ENCODE measurements around the gene PAMR1. TPM values are rescaled to one million over a fixed set of nuclear protein-coding genes. Genes with fewer than 3 reads are reported as not detected.

PAMR1 gene
- total and polyA plus RNA-seq, 2 of the 8 experiments (the other 6 are each of a cell fraction or from before 2014, with no cell fraction given) = 3.0 to 6.9 TPM

- H3K27ac ChIP-seq (ENCODE audit: low read depth, low read length) = no peak overlapping the region
- TF ChIP-seq EP300 (IDR thresholded peaks at IDR 0.05; ENCODE audit: borderline replicate concordance in 1 of 2, low read depth in 2 of 2, low read length in 2 of 2) (no peak), RBBP5 (IDR thresholded peaks at IDR 0.05; ENCODE audit: borderline replicate concordance, low read depth, low read length) (no peak), ATF3 (IDR thresholded peaks at IDR 0.05; ENCODE audit: insufficient read depth, low read depth, low read length) (no peak), EGR1 (IDR thresholded peaks at IDR 0.05; ENCODE audit: borderline replicate concordance, low read depth, low read length) (no peak), SUZ12 (IDR thresholded peaks at IDR 0.05; ENCODE audit: low read length) (no peak), SRF (IDR thresholded peaks at IDR 0.05; ENCODE audit: low read depth, low read length) (no peak), TAF7 (optimal IDR thresholded peaks at IDR 0.05; ENCODE audit: borderline replicate concordance, low read depth, low read length) (no peak), TCF12 (IDR thresholded peaks at IDR 0.05; ENCODE audit: low read depth, low read length) (no peak)
- FAIRE-seq (no peak), DNase-seq (ENCODE audit: low read depth in 1 of 2, low spot score in 2 of 2) (no peak)
- no peak overlapping the region for H3K18ac ChIP-seq (ENCODE audit: extremely low read depth, low read length)
- no peak overlapping the region for H3K23ac ChIP-seq (ENCODE audit: insufficient read length)
- ChIA-PET POLR2A (ENCODE audit: partially characterized antibody) (no interaction called here), CTCF (ENCODE audit: partially characterized antibody) (interaction anchor here (0.6 to 1.8 kb wide), 3 partner anchors 20 to 1072 kb away, joined by 3 to 7 read pairs (median 3); no protein-coding TSS in a partner anchor)
- no peak overlapping the region for H3K56ac ChIP-seq (replicated peaks; ENCODE audit: insufficient read length, low read depth, low read length)
- H3K4me3 ChIP-seq (ENCODE audit: extremely low read depth in 1 of 4, insufficient read depth in 2 of 4, low read depth in 3 of 4, low read length in 4 of 4) = no peak overlapping the region
- WGBS, 2 experiments (ENCODE audit: extremely low coverage in 1 of 2, insufficient coverage in 1 of 2, insufficient read length in 1 of 2, insufficient replicate concordance in 2 of 2, low coverage in 1 of 2, low lambda C conversion rate in 2 of 2, missing lambda C conversion rate in 1 of 2) = 94% methylated on average over 14 of the region's 14 CpGs; no CpG with 5 or more reads in 1 of the 2 experiments
- H3K14ac ChIP-seq (ENCODE audit: insufficient read length) = no peak overlapping the region
- H3K23me2 ChIP-seq (ENCODE audit: low read depth, low read length) = peaks cover 3% of the 10 kb centered on the region; the same call in 1 of the 2 replicates
- H2AK5ac ChIP-seq (ENCODE audit: low read depth, low read length) = no peak overlapping the region
- no peak overlapping the region for H2BK5ac ChIP-seq (ENCODE audit: low read depth, low read length)
- no peaks in the 10 kb centered on the region for H3K27me3 ChIP-seq (replicated peaks in 1 of 4; ENCODE audit: control insufficient read depth in 3 of 4, extremely low read depth in 1 of 4, insufficient read depth in 3 of 4, low read length in 3 of 4)
- no peak overlapping the region for H2BK20ac ChIP-seq (ENCODE audit: low read length)
- H2BK120ac ChIP-seq (replicated peaks; ENCODE audit: low read depth, low read length) = no peak overlapping the region
- no peaks in the 10 kb centered on the region for H3K9me3 ChIP-seq (ENCODE audit: insufficient read depth in 2 of 2, low read depth in 1 of 2, low read length in 1 of 2)
- H3K36me3 ChIP-seq (ENCODE audit: control insufficient read depth in 2 of 4, insufficient read depth in 4 of 4, low read length in 3 of 4) = peaks cover 0 to 3% (median 0%) of the 10 kb centered on the region in 4 experiments; a peak in 3 of 8 replicates
- no peak overlapping the region for H3K4ac ChIP-seq (replicated peaks; ENCODE audit: insufficient read length, low read depth, low read length)
- H3K4me1 ChIP-seq (replicated peaks in 1 of 4; ENCODE audit: control insufficient read depth in 3 of 4, insufficient read depth in 4 of 4, low read length in 3 of 4) = no peaks in the 10 kb centered on the region
- no peaks in the 10 kb centered on the region for H3K79me2 ChIP-seq (ENCODE audit: control insufficient read depth in 1 of 2, insufficient read depth in 2 of 2, low read length in 2 of 2)
- no peak overlapping the region for H2BK15ac ChIP-seq (ENCODE audit: low read length)
- no peak overlapping the region for H3K9ac ChIP-seq (replicated peaks in 1 of 4; ENCODE audit: extremely low read depth in 1 of 4, low read depth in 3 of 4, low read length in 3 of 4)
- no peak overlapping the region for H4K5ac ChIP-seq (ENCODE audit: insufficient read length, low read depth, low read length)
- no peaks in the 10 kb centered on the region for H3K79me1 ChIP-seq (ENCODE audit: low read depth, low read length)
- H4K20me1 ChIP-seq (replicated peaks in 1 of 2; ENCODE audit: control insufficient read depth in 1 of 2, insufficient read depth in 2 of 2, low read length in 2 of 2) = no peaks in the 10 kb centered on the region
- H3K4me2 ChIP-seq (ENCODE audit: insufficient read depth in 1 of 2, low read depth in 2 of 2, low read length in 2 of 2) = no peak overlapping the region
- H2BK12ac ChIP-seq (ENCODE audit: low read depth, low read length) = no peak overlapping the region
- no peak overlapping the region for H4K8ac ChIP-seq (ENCODE audit: extremely low read depth, insufficient read depth, low read length)
- no peak overlapping the region for H2AFZ ChIP-seq (ENCODE audit: low read length)
- H4K91ac ChIP-seq (replicated peaks; ENCODE audit: insufficient read length, low read length) = no peak overlapping the region
Observed at GRCh38 chr11:35432464-35432863, 93.0 kb downstream of the PAMR1 start.

All from H1 (cell line).